Body of pancreas (tissue), 4 donors: ENCODE data around the gene MLXIPL. TPM values are rescaled to one million over a fixed set of nuclear protein-coding genes. Genes with fewer than 3 reads are reported as not detected.

ENCODE experiments used
- ATAC-seq: fragments of 150-250 bp; one replicate; pipeline ENCODE4 v1.9.1; 2016
- DNase-seq, 4 donors: peaks; one replicate each; pipeline ENCODE4 v3.0.0-alpha.2; 2019
- H3K27ac ChIP-seq, 4 donors: fragments of 200-600 bp; sonication (generic); 1 replicate in 3 of 4; 2 replicates in 1 of 4; pipeline versions ENCODE4 v1.5.1 to v1.6.1; 2016 to 2019; ENCODE audit warnings: mild to moderate bottlenecking in 1 of 4, mixed read lengths in 1 of 4, moderate library complexity in 1 of 4
- H3K27me3 ChIP-seq, 2 donors: fragments of 200-600 bp; sonication (generic); one replicate each; pipeline ENCODE4 v1.6.0; 2016; ENCODE audit warnings: mild to moderate bottlenecking in 1 of 2
- H3K36me3 ChIP-seq, 2 donors: fragments of 200-600 bp; sonication (generic); replicated peaks in 1 of 2; 2 replicates each; pipeline ENCODE4 v1.5.1; 2016; ENCODE audit warnings: low read depth in 2 of 2; ENCODE audit not compliant: insufficient read depth in 1 of 2
- H3K4me1 ChIP-seq: fragments of 200-600 bp; sonication (generic); one replicate; pipeline ENCODE4 v1.6.0; 2016
- H3K4me3 ChIP-seq, 2 donors: fragments of 200-600 bp; sonication (generic); 1 replicate in 1 of 2; 2 replicates in 1 of 2; pipeline ENCODE4 v1.5.1; 2016 to 2019
- H3K9me3 ChIP-seq, 3 donors: fragments of 200-600 bp; sonication (generic); 1 replicate in 2 of 3; 2 replicates in 1 of 3; pipeline ENCODE4 v1.5.1; 2016
- CTCF ChIP-seq, 7 experiments: fragments of 450-650 bp in 4 of 7; fragments of 200-600 bp in 3 of 7; sonication (generic) in 3 of 7; IDR thresholded peaks; one replicate each; pipeline ENCODE4 v1.5.1; 2016 to 2019; ENCODE audit warnings: antibody characterized with exemption in 7 of 7
- POLR2A ChIP-seq, 3 donors: fragments of 450-650 bp; IDR thresholded peaks; one replicate each; pipeline ENCODE4 v1.6.1; 2016; ENCODE audit warnings: antibody characterized with exemption in 3 of 3, mild to moderate bottlenecking in 2 of 3
- WGBS, 2 donors: methylation state at CpG; one replicate each; pipeline ENCODE4 v1.1.5; 2017; 5-methylcytosine and 5-hydroxymethylcytosine counted together
- intact Hi-C: fragments of 100-400 bp; cut with DNase I; formaldehyde crosslinking; loops from one replicate; pipeline ENCODE4 v1.15.1; 2023
- total RNA-seq, 2 donors: library from RNA; depleted of rRNA; stranded (reverse); fragments of >200 nt; gene quantifications; one replicate each; pipeline ENCODE4 v1.1.0, GENCODE V29; 2016

Gene MLXIPL
- total RNA-seq, 2 donors from 2014 or later = 13.5 to 33.0 TPM

- H3K9me3 ChIP-seq = no peaks in the 10 kb centered on the region
- no peaks in the 10 kb centered on the region for H3K27me3 ChIP-seq
- 78% methylated on average over 7 of the region's 7 CpGs for WGBS, 2 donors
- H3K27ac ChIP-seq = no peak overlapping the region
- no peaks in the 10 kb centered on the region for H3K36me3 ChIP-seq
- H3K4me3 ChIP-seq = no peak overlapping the region
- peaks cover 5% of the 10 kb centered on the region for H3K4me1 ChIP-seq
- TF ChIP-seq CTCF (IDR thresholded peaks at IDR 0.05) (no peak), POLR2A (IDR thresholded peaks at IDR 0.05) (no peak)
- ATAC-seq (no peak), DNase-seq (no peak)
- intact Hi-C loops = no loop called here
Observed at GRCh38 chr7:73633323-73633722, 9.0 kb upstream of the MLXIPL start.

GRCh38 chr7:73631558-73631957 is 7.2 kb upstream of the MLXIPL start:
- Histone ChIP-seq H3K4me1 (peaks cover 4% of the 10 kb centered on the region), H3K27me3 (peaks cover 0 to 3% of the 10 kb centered on the region in 2 donors), H3K4me3 (no peak overlapping the region), H3K36me3 (no peaks in the 10 kb centered on the region), H3K9me3 (no peaks in the 10 kb centered on the region), H3K27ac (no peak overlapping the region)
- intact Hi-C loops = no loop called here
- TF ChIP-seq POLR2A (IDR thresholded peaks at IDR 0.05) (no peak), CTCF (IDR thresholded peaks at IDR 0.05) (no peak)
- ATAC-seq (no peak), DNase-seq (no peak)
- WGBS, 2 donors = 60 to 73% methylated on average over 1 of the region's 1 CpG

- ATAC-seq (no peak), DNase-seq (no peak)
- H3K27me3 ChIP-seq = peaks cover 0 to 3% of the 10 kb centered on the region in 2 donors
- 73 to 93% methylated on average over 2 to 4 of the region's 4 CpGs for WGBS, 2 donors
- no peak overlapping the region for H3K4me3 ChIP-seq
- intact Hi-C loops = no loop called here
- peaks cover 11% of the 10 kb centered on the region for H3K4me1 ChIP-seq
- no peaks in the 10 kb centered on the region for H3K9me3 ChIP-seq
- no peak overlapping the region for H3K27ac ChIP-seq
- no peak for TF ChIP-seq POLR2A (IDR thresholded peaks at IDR 0.05)
- no peak for TF ChIP-seq CTCF (IDR thresholded peaks at IDR 0.05)
- H3K36me3 ChIP-seq = no peaks in the 10 kb centered on the region
Observed at GRCh38 chr7:73628504-73628903, 4.2 kb upstream of the MLXIPL start.

- Histone ChIP-seq H3K36me3 (no peaks in the 10 kb centered on the region), H3K4me3 (no peak overlapping the region), H3K27me3 (peaks cover 0 to 3% of the 10 kb centered on the region in 2 donors), H3K4me1 (peaks cover 26% of the 10 kb centered on the region), H3K27ac (no peak overlapping the region), H3K9me3 (no peaks in the 10 kb centered on the region)
- intact Hi-C loops = no loop called here
- no peak for ATAC-seq
- DNase-seq = no peak
- TF ChIP-seq CTCF (IDR thresholded peaks at IDR 0.05) (no peak), POLR2A (IDR thresholded peaks at IDR 0.05) (no peak)
- 29 to 44% methylated on average over 2 to 3 of the region's 3 CpGs for WGBS, 2 donors
Observed at GRCh38 chr7:73626814-73627213, 2.5 kb upstream of the MLXIPL start.

- DNase-seq = no peak
- H3K27me3 ChIP-seq = peaks cover 0 to 3% of the 10 kb centered on the region in 2 donors
- no peak for ATAC-seq
- peaks cover 26% of the 10 kb centered on the region for H3K4me1 ChIP-seq
- no peaks in the 10 kb centered on the region for H3K9me3 ChIP-seq
- no peaks in the 10 kb centered on the region for H3K36me3 ChIP-seq
- 89 to 94% methylated on average over 10 to 11 of the region's 11 CpGs for WGBS, 2 donors
- H3K27ac ChIP-seq = no peak overlapping the region
- H3K4me3 ChIP-seq = no peak overlapping the region
- TF ChIP-seq CTCF (IDR thresholded peaks at IDR 0.05) (no peak), POLR2A (IDR thresholded peaks at IDR 0.05) (no peak)
- intact Hi-C loops = no loop called here
Observed at GRCh38 chr7:73625276-73625675, 954 bp upstream of the MLXIPL start.
